Mesendoderm (in vitro differentiated cells): ENCODE results near the gene TUBA3D. TPM values are rescaled to one million over a fixed set of nuclear protein-coding genes. Genes with fewer than 3 reads are reported as not detected.
"Not testable (repeated sequence)": the region's sequence is repeated elsewhere in the genome, so short reads cannot be mapped to it uniquely, and the experiment has no call there.

Experiments used
- DNase-seq: peaks from one replicate; pipeline ENCODE4 v3.0.0; 2013
- H2AK5ac ChIP-seq: 2 replicates; pipeline ENCODE4 v1.6.1; 2013; ENCODE audit warnings: low read length, inconsistent platforms
- H2BK120ac ChIP-seq: 2 replicates; pipeline ENCODE4 v1.6.1; 2013; ENCODE audit warnings: low read depth, mild to moderate bottlenecking, low read length, moderate library complexity, mixed read lengths
- H2BK15ac ChIP-seq: replicated peaks from 2 replicates; pipeline ENCODE4 v1.6.1; 2013; ENCODE audit warnings: low read depth, mild to moderate bottlenecking, moderate library complexity
- H2BK5ac ChIP-seq: 2 replicates; pipeline ENCODE4 v1.6.1; 2013; ENCODE audit warnings: low read length, inconsistent platforms
- H3K18ac ChIP-seq: 2 replicates; pipeline ENCODE4 v1.6.1; 2013; ENCODE audit warnings: mild to moderate bottlenecking, low read length, mixed read lengths
- H3K23ac ChIP-seq: one replicate; pipeline ENCODE4 v1.6.1; 2013; ENCODE audit warnings: low read length
- H3K27ac ChIP-seq: 2 replicates; pipeline ENCODE4 v1.5.1; 2013; ENCODE audit warnings: low read depth, mild to moderate bottlenecking, inconsistent platforms, low read length, moderate library complexity
- H3K27me3 ChIP-seq: 2 replicates; pipeline ENCODE4 v1.6.1; 2013; ENCODE audit warnings: low read length, control low read depth, mild to moderate bottlenecking, inconsistent platforms; ENCODE audit not compliant: insufficient read depth, poor library complexity
- H3K36me3 ChIP-seq: 2 replicates; pipeline ENCODE4 v1.6.1; 2013; ENCODE audit warnings: low read length, inconsistent platforms; ENCODE audit not compliant: control insufficient read depth, insufficient read depth
- H3K4ac ChIP-seq: one replicate; pipeline ENCODE4 v1.6.1; 2013; ENCODE audit warnings: low read depth, mild to moderate bottlenecking, low read length, moderate library complexity
- H3K4me1 ChIP-seq: 2 replicates; pipeline ENCODE4 v1.6.1; 2013; ENCODE audit warnings: low read depth, low read length, inconsistent platforms; ENCODE audit not compliant: control insufficient read depth
- H3K4me2 ChIP-seq: 2 replicates; pipeline ENCODE4 v1.6.1; 2013; ENCODE audit warnings: low read length
- H3K4me3 ChIP-seq: 2 replicates; pipeline ENCODE4 v1.5.1; 2013; ENCODE audit warnings: mild to moderate bottlenecking, low read length
- H3K56ac ChIP-seq: one replicate; pipeline ENCODE4 v1.6.1; 2013; ENCODE audit warnings: low read length
- H3K79me1 ChIP-seq: 2 replicates; pipeline ENCODE4 v1.6.1; 2013; ENCODE audit warnings: low read length, inconsistent platforms
- H3K79me2 ChIP-seq: 2 replicates; pipeline ENCODE4 v1.6.1; 2013; ENCODE audit warnings: mild to moderate bottlenecking, low read length; ENCODE audit not compliant: control insufficient read depth, insufficient read depth
- H3K9ac ChIP-seq: 2 replicates; pipeline ENCODE4 v1.6.1; 2013; ENCODE audit warnings: low read length, inconsistent platforms
- H4K5ac ChIP-seq: one replicate; pipeline ENCODE4 v1.6.1; 2013; ENCODE audit warnings: low read length
- H4K8ac ChIP-seq: one replicate; pipeline ENCODE4 v1.6.1; 2013; ENCODE audit warnings: low read depth, mild to moderate bottlenecking, control low read depth, low read length, moderate library complexity
- WGBS: extraction: QIAGEN DNeasy Blood & Tissue Kit; methylation state at CpG from one replicate; pipeline ENCODE4 v1.1.7; 2013; ENCODE audit warnings: low lambda C conversion rate, missing lambda C conversion rate; ENCODE audit not compliant: insufficient coverage; ENCODE audit errors: extremely low coverage; 5-methylcytosine and 5-hydroxymethylcytosine counted together
- polyA plus RNA-seq, 2 experiments: library from polyadenylated mRNA; stranded (reverse); fragments of 200-250 nt; gene quantifications; one replicate each; pipeline ENCODE4 v1.2.3, GENCODE V29; 2013

The TUBA3D gene
- 0.17 TPM for polyA plus RNA-seq (2013, experiment 1 of 2)
- 0.32 TPM for polyA plus RNA-seq (2013, experiment 2 of 2)

GRCh38 chr2:131475831-131476230 is at the start of gene TUBA3D:
TSS of gene TUBA3D (plus strand) at chr2:131476119. CDS start at chr2:131476200, 81 bp downstream.
- no peak within 1 kb of the TSS for H2AK5ac ChIP-seq
- no peaks in the 10 kb centered on the region for H3K79me2 ChIP-seq
- H2BK5ac ChIP-seq = no peak within 1 kb of the TSS
- H2BK120ac ChIP-seq = no peak within 1 kb of the TSS
- no peak within 1 kb of the TSS for H4K8ac ChIP-seq
- no peak within 1 kb of the TSS for H3K4ac ChIP-seq
- H3K79me1 ChIP-seq = no peaks in the 10 kb centered on the region
- no peak for DNase-seq
- no peak within 1 kb of the TSS for H3K4me2 ChIP-seq
- H3K36me3 ChIP-seq = no peaks in the 10 kb centered on the region
- H3K27ac ChIP-seq = no peak within 1 kb of the TSS
- H3K18ac ChIP-seq = no peak within 1 kb of the TSS
- WGBS = no CpG with 5 or more reads among the region's 27 CpGs
- no peak within 1 kb of the TSS for H2BK15ac ChIP-seq
- H3K23ac ChIP-seq = no peak within 1 kb of the TSS
- no peak within 1 kb of the TSS for H4K5ac ChIP-seq
- H3K4me1 ChIP-seq = no peaks in the 10 kb centered on the region
- no peaks in the 10 kb centered on the region for H3K27me3 ChIP-seq
- H3K4me3 ChIP-seq = no peak within 1 kb of the TSS
- no peak within 1 kb of the TSS for H3K9ac ChIP-seq
- no peak within 1 kb of the TSS for H3K56ac ChIP-seq

GRCh38 chr2:131426727-131427126 is 49.2 kb upstream of the TUBA3D start:
- Histone ChIP-seq H3K36me3 (no peaks in the 10 kb centered on the region), H3K18ac (no peak overlapping the region), H3K56ac (no peak overlapping the region), H3K23ac (no peak overlapping the region), H3K4me2 (no peak overlapping the region), H3K27ac (no peak overlapping the region), H2BK5ac (no peak overlapping the region), H3K9ac (no peak overlapping the region), H3K27me3 (peaks cover 6% of the 10 kb centered on the region), H3K4me3 (no peak overlapping the region), H2BK15ac (no peak overlapping the region), H4K5ac (no peak overlapping the region), H2BK120ac (no peak overlapping the region), H3K79me2 (no peaks in the 10 kb centered on the region), H3K79me1 (no peaks in the 10 kb centered on the region), H3K4me1 (no peaks in the 10 kb centered on the region), H4K8ac (no peak overlapping the region), H3K4ac (no peak overlapping the region), H2AK5ac (no peak overlapping the region)
- DNase-seq = no peak
- no CpG with 5 or more reads among the region's 5 CpGs for WGBS

GRCh38 chr2:131431336-131431735 is 44.6 kb upstream of the TUBA3D start:
- WGBS = no CpG with 5 or more reads among the region's 6 CpGs
- Histone ChIP-seq H3K9ac (no peak overlapping the region), H3K4me3 (no peak overlapping the region), H2AK5ac (no peak overlapping the region), H3K79me1 (no peaks in the 10 kb centered on the region), H3K4ac (no peak overlapping the region), H4K5ac (no peak overlapping the region), H2BK120ac (no peak overlapping the region), H3K27ac (no peak overlapping the region), H2BK15ac (no peak overlapping the region), H3K4me1 (no peaks in the 10 kb centered on the region), H4K8ac (no peak overlapping the region), H3K56ac (no peak overlapping the region), H3K36me3 (no peaks in the 10 kb centered on the region), H2BK5ac (no peak overlapping the region), H3K79me2 (no peaks in the 10 kb centered on the region), H3K4me2 (no peak overlapping the region), H3K23ac (no peak overlapping the region), H3K18ac (no peak overlapping the region), H3K27me3 (no peaks in the 10 kb centered on the region)
- no peak for DNase-seq

- not testable (repeated sequence) for H2AK5ac ChIP-seq, H3K9ac ChIP-seq, H3K18ac ChIP-seq, DNase-seq, H3K27ac ChIP-seq, H3K4me2 ChIP-seq, H3K4ac ChIP-seq, H3K56ac ChIP-seq, H2BK15ac ChIP-seq, H3K27me3 ChIP-seq, H4K5ac ChIP-seq, H3K79me2 ChIP-seq, H3K79me1 ChIP-seq, H3K4me3 ChIP-seq, H3K23ac ChIP-seq, H2BK5ac ChIP-seq, H4K8ac ChIP-seq, H2BK120ac ChIP-seq, H3K4me1 ChIP-seq, H3K36me3 ChIP-seq
- no CpG with 5 or more reads among the region's 7 CpGs for WGBS
Observed at GRCh38 chr2:131440742-131441468, 35.0 kb upstream of the TUBA3D start.

- H3K36me3 ChIP-seq, H3K4me3 ChIP-seq: not testable (repeated sequence)
- no CpG with 5 or more reads among the region's 90 CpGs for WGBS
Observed at GRCh38 chr2:131444736-131445514, 31.0 kb upstream of the TUBA3D start.

More at GRCh38 chr2:131444736-131445514, 31.0 kb upstream of the TUBA3D start:
- not testable (repeated sequence) for H2BK120ac ChIP-seq, H3K27me3 ChIP-seq, H4K5ac ChIP-seq, H2BK5ac ChIP-seq, H3K4me2 ChIP-seq, H2AK5ac ChIP-seq, H3K4me1 ChIP-seq, H2BK15ac ChIP-seq, H3K23ac ChIP-seq, H4K8ac ChIP-seq, DNase-seq, H3K4ac ChIP-seq, H3K18ac ChIP-seq, H3K27ac ChIP-seq, H3K56ac ChIP-seq, H3K79me1 ChIP-seq, H3K9ac ChIP-seq, H3K79me2 ChIP-seq
